Stimulated activated CD8-positive, alpha-beta memory T cell treated with anti-CD3 and anti-CD28 coated beads, Interleukin-4, amount 100 ng/mL, for 4 hours (primary cell): ENCODE results near the gene PRKAR1B.

Source experiments
- DNase-seq, 2 donors: peaks; one replicate each; pipeline ENCODE4 v3.0.0-alpha.2; 2020; ENCODE audit warnings: low read depth in 2 of 2, low spot score in 1 of 2

The PRKAR1B gene

DNA sequence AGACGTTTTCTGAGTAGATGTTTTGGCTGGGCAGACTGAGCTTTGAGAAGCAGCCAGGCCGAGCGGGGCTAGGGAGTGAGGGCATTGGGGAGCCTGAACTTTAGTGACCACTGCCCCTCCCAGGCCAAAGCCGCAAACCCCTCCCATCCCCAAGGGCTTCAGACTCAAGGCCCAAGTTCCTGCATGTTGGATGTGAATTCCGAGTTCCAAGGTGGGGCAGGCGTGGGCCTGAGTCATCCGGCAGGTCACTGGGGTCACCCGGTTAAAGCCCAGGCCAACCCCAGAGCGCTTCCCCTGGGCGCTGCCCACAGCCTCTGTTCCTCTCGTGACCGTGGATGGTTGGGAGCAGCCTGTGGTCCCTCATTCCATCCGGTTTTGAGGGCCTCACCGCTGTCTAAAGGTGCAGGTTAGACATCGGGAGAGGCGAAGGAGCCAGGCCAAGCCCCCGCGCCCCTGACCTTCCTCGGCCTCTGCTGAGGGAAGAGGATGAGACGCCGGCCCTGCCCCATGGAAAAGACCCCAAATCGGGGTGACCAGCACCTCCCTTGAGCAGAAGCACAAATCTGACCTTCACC is 200.5 kb downstream of the PRKAR1B start:
- DNase-seq, result no peak

DNA sequence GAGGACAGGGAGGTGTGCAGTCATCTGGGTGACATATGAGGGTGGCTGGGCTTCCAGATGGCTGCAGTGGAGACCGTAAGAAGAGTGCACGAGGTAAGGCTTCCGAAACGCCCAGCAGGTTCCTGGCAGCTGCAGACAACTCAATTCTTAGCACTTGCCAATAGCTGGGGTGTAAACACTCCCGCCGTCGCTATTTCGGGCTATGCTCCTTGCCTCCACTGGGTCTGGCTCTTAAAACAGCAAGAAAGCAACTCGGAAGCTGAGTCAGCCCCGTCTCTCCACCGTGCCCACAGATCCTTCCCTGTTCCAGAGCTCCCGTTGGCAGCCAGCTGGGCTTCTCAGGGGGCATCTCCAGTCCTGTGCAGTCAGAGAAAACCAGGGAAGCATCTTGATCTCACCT is 201.3 kb downstream of the PRKAR1B start:
- no peak for DNase-seq

DNA sequence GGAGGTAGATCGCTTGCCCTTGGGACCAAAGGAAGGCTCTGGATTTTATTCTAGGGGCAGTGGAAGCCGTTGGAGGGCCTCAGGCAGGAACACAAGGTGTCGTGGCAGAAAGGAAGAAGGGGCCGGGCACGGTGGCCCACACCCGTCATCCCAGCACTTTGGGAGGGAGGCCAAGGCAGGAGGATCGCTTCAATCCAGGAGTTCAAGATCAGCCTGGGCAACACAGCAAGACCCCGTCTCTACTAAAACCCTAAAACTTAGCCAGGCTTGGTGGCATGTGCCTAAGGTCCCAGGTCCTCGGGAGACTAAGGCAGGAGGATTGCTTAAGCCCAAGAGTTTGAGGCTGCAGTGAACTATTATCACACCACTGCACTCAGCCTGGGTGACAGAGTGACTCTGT is 202.3 kb downstream of the PRKAR1B start:
- DNase-seq, result no peak

DNA sequence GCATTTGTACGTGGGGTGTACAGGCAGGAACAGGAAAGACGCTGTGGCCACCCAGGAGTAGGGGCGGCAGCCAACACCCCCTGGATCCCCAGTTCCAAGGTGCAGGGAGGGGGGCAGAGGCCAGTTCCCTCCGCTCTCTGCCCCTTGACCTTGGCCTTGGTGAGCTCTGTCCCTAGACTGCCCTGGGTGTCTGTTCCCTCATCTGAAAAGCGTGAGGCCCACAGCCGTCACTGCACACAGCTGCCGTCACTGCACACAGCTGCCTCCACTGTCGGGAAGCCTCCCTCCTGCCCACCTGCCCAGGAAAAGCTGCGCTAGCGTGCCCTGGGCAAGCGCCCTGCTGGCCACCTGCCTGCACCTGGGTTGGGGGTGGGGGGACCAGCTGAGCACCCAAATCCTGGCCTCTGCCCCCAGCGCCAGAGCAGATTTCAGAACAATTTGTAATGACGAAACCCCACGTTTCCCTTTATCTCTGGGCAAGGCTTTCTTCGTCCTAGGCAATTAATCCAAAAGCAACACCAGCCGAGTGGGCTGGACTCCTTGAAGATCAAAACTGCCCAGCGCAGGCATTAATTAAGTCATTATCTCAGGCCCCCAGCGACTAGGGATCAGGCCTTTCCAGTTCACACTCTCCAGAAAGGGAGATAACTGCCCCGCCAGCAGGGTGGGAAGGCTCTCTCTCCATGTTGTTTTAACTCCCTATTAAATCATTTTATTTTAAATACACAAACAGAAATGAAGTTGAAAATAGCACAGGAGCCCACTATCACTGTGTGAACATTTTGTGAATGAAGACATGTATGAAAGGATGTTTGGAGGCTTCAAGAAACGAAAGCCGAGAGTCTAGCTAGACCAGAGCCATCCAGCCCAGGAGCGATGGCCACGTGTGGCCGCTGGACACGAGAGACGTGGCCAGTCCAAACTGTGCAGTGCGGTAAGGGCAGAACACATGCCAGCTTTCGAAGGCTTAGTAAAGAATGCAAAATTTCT is 203.4 kb downstream of the PRKAR1B start:
- no peak for DNase-seq

DNA sequence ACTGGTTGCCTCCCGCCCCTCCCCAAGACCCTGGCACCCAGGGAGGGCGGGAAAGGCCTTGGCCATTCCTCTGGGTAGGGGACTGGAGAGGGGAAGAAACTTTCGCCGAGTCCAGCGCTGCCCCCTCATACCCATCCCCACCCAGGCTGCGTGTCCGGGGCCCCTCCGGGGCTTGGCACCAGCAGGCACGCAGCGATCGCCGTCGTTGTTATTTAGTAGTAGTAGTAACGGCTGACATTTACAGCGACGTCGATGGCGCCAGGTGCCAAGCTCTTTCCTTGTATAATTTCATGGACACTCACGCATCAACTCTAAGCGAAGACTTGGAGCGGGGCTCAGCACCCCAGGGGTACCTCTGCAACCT is 204.1 kb downstream of the PRKAR1B start:
- DNase-seq, result no peak

- DNase-seq, result no peak
Measured at GRCh38 chr7:522071-522950, 204.8 kb downstream of the PRKAR1B start.

DNA sequence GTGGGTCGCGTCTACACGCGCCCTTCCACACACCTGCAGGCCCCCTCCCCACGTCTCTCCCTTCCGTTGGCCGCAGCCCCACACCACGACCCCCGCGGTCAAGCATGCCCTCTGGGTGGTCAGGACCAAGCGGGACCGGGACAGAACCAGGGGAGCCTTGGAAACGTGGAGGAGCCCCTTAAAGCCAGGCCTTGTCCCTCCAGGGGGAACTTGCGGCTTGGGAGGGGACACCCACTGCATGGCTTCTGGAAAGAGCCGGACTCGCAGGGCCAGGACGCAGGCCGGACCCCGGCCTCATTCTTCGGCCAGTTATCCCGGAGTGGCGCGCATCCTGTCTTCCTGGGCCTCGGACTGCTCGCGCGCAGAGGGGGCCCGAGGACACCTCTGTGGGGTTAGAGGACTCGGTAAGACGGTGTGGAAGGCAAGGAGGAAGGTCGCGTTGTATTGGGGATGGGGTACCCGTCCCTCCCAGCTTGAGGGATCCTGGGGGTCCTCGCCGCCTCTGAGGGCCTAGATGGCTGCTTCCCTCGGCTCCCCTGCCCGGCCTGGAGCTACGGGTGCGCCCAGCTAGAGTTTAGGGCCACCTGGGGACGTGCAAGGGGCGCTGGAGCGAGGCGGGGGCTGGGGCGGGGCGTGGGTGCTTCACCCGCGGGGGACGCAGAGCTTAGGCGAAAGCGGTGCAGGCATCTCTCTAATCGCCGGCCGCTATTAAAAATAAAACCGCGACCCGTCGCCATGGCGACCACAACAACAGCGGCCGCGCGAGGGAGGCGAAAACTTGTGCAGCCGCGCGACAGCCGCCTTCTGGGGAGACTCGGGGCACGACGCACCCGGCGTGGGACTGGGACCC is 205.6 kb downstream of the PRKAR1B start:
- no peak for DNase-seq

DNA sequence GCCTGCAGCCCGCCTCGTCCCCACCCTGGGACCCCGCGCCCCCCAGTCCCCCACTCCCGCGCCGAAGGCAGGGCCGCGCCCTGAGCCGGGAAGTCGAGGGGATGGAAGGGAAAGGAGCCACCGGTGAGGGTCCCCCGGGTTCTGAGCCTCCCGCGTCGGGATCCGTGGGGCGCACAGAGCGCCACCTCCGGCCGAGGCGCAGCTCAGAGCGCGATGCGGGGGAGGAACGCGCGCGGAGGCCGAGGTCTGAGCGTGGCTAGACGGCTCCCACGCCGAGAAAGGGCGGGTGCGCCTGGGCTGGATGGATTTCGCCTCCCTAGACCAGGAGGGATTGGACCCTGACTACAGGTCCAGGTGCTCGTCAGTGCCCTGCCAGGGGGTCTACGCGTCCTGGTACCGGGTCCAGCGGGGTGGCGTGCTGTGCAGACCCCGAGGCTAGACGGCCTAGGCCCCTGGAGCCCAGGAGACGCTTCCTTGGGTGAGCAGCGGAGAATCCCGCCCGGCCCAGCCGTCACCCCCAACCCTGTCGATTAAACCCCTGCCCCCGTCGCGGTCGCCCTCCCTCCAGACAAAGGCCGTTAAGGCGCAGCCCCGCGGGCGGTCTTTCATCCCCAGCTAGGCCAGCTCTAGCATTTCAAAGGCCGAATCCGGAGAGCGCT is 206.4 kb downstream of the PRKAR1B start:
- DNase-seq, result no peak

DNA sequence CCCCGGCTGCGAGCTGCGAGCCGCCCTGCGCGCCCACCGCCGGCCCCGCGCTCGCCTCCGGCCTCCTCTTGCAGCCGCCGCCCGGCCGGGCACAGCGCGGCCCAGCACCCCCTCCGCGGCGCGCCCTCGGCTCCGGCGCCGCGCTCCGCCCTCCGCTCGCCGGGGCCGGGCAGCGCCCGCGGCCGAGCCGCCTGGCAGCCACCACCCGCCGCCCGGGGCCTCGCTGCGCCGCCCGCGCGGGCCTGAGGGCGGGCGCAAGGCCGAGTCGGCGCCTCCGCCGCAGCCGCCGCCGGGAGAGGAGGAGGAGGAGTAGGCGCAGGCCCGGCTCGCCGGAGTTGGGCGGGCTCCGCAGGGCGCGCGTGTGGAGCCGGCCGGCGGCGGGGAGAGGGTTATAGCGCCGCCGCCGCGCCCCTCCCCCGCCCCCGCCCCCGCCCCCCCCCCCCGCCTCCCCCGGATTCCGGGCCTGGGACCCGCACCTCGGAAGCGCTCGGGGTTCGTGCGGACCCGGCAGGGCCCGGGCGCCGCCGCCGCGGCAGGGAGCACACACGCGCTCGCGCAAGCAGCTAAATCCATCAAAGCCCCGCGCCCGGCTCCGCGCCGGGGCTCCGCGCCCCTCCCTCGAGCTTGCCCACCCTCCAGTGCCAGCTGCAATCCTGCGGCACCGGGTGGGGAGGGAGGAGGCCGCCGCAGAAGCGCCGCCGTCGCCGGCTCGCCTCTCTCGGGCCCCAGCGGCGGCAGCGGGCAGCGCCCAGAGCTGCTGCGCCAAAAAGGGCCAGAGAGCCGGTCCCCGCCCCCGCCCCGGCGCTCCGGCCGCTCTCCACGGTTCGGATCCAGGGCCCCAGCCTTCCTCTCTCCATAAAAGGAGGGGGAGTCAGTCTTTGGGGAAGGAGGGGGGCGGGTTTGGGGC is 207.3 kb downstream of the PRKAR1B start, which contains the start of gene PDGFA:
Gene PDGFA, minus strand, starts transcription at position 363 of the 907 bp plus-strand sequence. CDS start 845 bp downstream, outside the sequence.
- no peak for DNase-seq

DNA sequence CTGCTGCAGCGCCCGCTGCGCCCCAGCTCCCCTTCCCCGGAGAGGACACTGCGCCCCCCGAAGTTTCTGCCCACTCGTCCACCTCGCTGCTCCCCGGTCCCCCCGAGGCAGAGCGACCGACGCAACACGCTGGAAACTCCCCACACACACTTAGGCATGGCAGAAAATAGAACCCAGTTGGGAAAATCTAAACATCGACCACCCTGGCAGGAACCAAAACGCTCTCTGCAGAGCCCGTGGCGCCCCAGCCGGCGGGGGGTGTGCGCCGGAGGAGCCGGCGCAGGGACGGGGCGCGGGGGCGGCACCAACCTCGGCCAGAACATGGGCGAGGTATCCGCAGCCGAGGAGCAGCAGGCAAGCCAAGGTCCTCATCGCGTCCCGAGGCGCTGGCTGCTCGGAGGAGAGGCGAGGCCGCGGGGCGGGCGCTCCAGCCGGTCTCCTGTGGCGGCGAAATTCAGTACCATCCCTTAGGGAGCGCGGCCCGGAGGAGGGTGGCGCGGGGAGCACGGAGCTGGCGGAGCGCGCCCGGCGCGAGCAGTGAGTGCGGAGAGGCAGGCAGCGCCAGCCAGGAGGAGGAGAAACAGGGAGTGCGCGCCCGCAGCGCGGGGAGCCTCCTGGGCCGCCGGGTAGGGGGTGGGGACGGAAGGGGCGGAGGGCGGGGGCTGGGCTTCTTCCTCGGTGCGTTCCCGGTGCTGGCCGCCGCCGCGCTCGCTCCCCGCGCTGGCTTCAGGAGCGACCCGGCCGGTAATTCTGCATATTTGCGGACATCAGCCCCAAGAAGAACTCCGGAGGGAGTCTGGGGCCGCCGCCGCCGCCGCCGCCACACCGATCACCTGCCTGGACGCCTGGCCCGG is 208.2 kb downstream of the PRKAR1B start:
- DNase-seq, result no peak

DNA sequence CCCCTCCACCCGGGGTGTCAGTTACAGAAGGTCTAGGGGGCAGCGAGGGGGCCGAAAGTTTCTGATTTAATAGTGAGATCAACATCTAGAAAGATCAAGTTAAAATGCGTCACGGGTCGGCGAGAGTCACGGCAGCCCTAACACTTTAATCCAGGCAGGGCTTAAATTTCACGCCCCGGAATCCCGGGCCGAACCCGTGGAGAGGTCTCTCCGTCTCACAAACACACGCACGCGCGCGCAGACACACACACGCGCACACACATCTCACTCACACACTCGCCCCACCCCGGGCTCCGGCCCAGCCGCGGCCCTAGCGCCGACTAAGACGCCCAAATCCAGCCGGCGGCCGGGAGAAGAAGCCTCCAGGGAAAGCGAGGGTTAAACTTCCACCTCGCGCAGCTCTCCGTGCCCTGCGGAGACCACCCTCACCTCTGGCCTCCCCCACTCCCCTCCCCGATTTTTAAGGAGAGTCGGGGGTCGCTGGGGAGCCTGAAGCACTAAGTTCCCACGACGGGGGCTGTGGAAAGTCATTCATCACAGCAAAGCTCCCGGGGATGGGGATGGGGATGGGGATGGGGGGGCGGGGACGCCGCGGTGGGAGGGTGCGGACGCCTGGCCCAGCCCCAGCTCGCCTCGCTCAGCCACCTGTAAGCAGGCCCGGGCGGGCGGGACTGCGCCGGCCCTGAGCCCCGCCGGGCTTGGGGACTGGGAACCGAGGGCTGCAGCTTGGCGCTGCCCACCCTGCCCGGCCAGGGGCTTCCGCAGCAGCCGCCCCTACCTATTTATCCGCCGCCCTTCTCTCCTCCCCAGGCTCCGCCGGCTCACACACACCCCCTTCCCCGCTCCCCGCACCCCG is 209.1 kb downstream of the PRKAR1B start:
- no peak for DNase-seq

DNA sequence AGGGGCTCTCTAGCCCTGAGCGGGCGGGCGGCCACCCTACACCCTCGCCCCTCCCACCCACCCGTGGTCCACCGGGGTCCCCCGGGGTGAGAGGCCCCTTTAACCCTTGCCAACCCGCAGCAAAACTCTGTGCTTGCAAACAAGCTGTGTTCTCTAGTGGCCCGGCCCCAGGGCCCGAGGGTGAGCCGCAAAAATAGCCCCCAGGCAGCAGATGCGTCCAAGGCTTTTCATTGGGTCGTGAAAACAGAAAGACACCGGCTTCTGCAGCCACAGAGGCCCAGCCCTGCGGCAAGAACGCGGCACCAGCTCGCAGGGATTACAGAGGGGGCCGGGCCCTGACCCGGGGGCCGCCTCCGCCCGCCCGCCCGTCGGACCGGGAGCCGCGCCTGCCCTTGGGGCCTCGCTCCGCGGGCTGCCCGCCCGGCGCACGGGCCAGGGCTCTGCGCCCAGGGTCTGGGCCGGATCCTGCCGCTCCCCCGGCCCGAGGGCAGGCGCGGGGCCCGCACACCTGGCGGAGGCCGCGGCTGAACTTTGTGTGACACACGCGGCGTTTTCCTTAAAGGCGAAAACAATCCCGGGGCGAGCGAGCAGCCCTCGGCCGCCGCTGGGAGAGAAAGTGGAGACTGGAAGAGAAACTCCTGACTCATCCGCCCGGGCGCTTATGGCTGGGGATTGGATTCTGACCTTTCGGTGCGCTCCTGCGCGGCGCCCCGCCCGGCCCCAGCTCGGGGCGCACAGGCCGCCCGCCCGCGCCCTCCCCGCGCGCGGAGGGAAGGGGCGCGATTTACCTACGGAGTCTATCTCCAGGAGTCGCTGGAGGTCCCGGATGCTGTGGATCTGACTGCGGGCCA is 210.2 kb downstream of the PRKAR1B start:
- DNase-seq, result no peak

DNA sequence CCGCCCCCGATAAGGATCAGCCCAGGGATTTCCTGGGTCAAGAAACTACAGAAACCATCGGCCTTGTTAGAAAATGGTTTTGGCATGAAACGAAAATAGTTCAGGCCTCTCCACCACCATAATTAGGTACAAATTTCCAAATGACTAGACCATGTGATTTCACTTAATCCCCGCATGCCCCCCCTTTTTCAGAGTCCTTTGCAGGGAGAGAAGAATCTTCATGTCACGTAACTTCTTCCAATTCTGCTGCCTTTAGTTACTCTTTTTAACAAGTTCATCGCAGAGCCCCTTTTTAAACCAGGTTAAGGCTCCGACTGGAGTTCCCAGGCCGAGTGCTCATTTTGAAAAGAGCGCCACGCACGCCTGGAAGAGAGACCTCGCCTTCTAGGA is 210.9 kb downstream of the PRKAR1B start:
- no peak for DNase-seq

GRCh38 chr7:515628-516027 is 211.5 kb downstream of the PRKAR1B start:
- DNase-seq, result no peak

DNA sequence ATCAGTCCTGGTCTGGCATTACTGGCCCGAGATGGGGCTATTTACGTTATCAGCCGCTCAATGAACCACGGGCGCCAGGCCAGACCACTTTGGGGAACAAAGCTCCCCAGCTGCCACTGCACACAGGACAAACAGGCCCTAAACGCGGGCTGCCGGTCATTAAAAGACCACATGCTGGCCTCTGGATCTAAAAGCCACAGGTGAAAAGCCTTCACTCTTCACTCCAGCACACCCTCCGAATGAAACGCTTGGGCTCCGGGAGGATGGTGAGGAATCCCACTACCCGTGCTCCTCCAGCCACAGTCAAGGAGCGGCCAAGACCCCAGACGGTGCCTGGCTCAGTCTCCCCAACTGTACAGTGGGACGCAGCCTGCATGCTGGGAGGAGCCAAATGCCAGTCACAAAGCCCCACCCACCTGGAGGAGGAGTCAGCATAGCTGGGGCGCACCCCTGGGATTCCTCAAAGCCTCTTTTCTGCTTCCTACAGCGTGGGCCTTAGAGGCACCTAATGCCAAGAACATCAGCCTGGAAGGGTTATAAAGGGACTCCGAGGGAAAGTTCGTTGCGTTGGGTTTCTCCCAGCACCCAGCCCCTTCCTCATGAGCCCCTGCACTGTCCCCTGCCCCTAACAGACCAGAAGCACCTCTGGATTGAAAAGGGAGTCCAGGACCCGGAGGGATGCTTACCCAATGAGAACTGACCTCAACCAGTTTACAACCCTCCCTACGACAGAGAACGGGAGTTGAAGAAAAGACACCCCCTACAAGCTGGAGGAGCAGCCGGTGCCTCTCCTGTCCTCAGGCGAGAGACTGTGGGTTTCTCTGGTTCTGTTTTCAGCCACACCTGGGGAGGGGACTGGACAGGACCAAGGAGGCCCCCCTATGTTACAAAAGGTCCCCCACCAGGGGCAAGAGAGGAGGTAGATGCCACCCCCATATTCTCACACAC is 212.2 kb downstream of the PRKAR1B start:
- no peak for DNase-seq
